ENCODE results near the gene TRAPPC2. TPM values are rescaled to one million over a fixed set of nuclear protein-coding genes. Genes with fewer than 3 reads are reported as not detected.

The TRAPPC2 gene
- total and polyA plus RNA-seq, 2 of the 13 experiments (the other 11 are each of a cell fraction or from before 2014, with no cell fraction given), result 4.4 to 8.1 TPM

GRCh38 chrX:13750812-13751211 is 16.4 kb upstream of the TRAPPC2 start:
- Histone ChIP-seq H3K36me3 (replicated peaks in 1 of 2; ENCODE audit: control insufficient read depth in 1 of 2, insufficient read depth in 2 of 2, low read length in 2 of 2) (peaks cover 2 to 16% of the 10 kb centered on the region in 2 experiments; a peak in 1 of 5 replicates), H3K79me2 (ENCODE audit: insufficient read depth, low read length) (no peaks in the 10 kb centered on the region), H3K9me3 (ENCODE audit: low read length) (no peaks in the 10 kb centered on the region), H4K20me1 (ENCODE audit: insufficient read depth, low read length) (no peaks in the 10 kb centered on the region), H3K4me2 (ENCODE audit: low read depth, low read length) (no peak overlapping the region), H3K9ac (ENCODE audit: insufficient read depth, low read depth, low read length) (no peak overlapping the region), H2AFZ (ENCODE audit: low read length) (no peak overlapping the region), H3K27ac (ENCODE audit: extremely low read length, insufficient read depth, low read length) (no peak overlapping the region), H3K27me3 (ENCODE audit: control insufficient read depth in 1 of 2, insufficient read depth in 2 of 2, low read length in 2 of 2) (no peaks in the 10 kb centered on the region), H3K4me1 (ENCODE audit: insufficient read depth, low read length) (no peaks in the 10 kb centered on the region), H3K4me3 (replicated peaks in 1 of 3; ENCODE audit: insufficient read depth in 1 of 3, low read depth in 2 of 3, low read length in 3 of 3) (no peak overlapping the region)
- BruUV-seq (replicated peaks), result no TSS peak
- intact Hi-C loops (cut with micrococcal nuclease; ENCODE audit: unreplicated experiment) (loop anchor here (1.0 kb wide), 2 partner anchors 245 to 281 kb away; no protein-coding TSS in a partner anchor), in situ Hi-C loops (cut with HindIII; ENCODE audit: extremely low pct_ligation_motif_present, low pct_unique_long_range_greater_than_20kb) (loop anchor here (25.0 kb wide), 1 partner anchor 239 kb away; no protein-coding TSS in a partner anchor)
- DNase-seq (ENCODE audit: low spot score), result no peak
- ATAC-seq, result no peak
- ChIA-PET CTCF (ENCODE audit: low intra/inter-chr PET ratio, low total read pairs) (interaction anchor here (0.8 to 1.3 kb wide), 2 partner anchors 92 to 280 kb away, joined by 3 to 5 read pairs; partner anchors contain the start of gene GEMIN8), POLR2A (no interaction called here)
- TF ChIP-seq NCOA1 (CRISPR knock-in tag; IDR thresholded peaks at IDR 0.05), result no peak
- no peak for TF ChIP-seq IKZF4 (CRISPR knock-in tag; IDR thresholded peaks at IDR 0.05; ENCODE audit: borderline replicate concordance, low read depth, not compliant biosample characterization)
- TF ChIP-seq HNF1B (CRISPR knock-in tag; IDR thresholded peaks at IDR 0.05), result no peak
- no peak for TF ChIP-seq TFAP4 (IDR thresholded peaks at IDR 0.05; ENCODE audit: borderline replicate concordance, low read depth)
- no peak for TF ChIP-seq FOXC1 (CRISPR knock-in tag; IDR thresholded peaks at IDR 0.05; ENCODE audit: borderline replicate concordance)
- TF ChIP-seq SRSF9 (IDR thresholded peaks at IDR 0.05; ENCODE audit: borderline replicate concordance, insufficient read depth, low read depth, low read length, poor library complexity, severe bottlenecking), result no peak
- no peak for TF ChIP-seq MIXL1 (CRISPR knock-in tag; IDR thresholded peaks at IDR 0.05)
- TF ChIP-seq ZNF441 (CRISPR knock-in tag; IDR thresholded peaks at IDR 0.05; ENCODE audit: borderline replicate concordance), result no peak
- no peak for TF ChIP-seq IKZF1 (IDR thresholded peaks at IDR 0.05)
- TF ChIP-seq CBX1 (IDR thresholded peaks at IDR 0.05; ENCODE audit: low read depth), result no peak
- TF ChIP-seq XBP1 (CRISPR knock-in tag; IDR thresholded peaks at IDR 0.05), result no peak
- TF ChIP-seq ZNF136 (CRISPR knock-in tag; IDR thresholded peaks at IDR 0.05; ENCODE audit: low read depth), result no peak
- no peak for FAIRE-seq
